ENCODE measurements around the gene BSN.
A peak's percentile ranks its signal among the peaks of the same experiment; 100 is the strongest.

The BSN gene

DNA sequence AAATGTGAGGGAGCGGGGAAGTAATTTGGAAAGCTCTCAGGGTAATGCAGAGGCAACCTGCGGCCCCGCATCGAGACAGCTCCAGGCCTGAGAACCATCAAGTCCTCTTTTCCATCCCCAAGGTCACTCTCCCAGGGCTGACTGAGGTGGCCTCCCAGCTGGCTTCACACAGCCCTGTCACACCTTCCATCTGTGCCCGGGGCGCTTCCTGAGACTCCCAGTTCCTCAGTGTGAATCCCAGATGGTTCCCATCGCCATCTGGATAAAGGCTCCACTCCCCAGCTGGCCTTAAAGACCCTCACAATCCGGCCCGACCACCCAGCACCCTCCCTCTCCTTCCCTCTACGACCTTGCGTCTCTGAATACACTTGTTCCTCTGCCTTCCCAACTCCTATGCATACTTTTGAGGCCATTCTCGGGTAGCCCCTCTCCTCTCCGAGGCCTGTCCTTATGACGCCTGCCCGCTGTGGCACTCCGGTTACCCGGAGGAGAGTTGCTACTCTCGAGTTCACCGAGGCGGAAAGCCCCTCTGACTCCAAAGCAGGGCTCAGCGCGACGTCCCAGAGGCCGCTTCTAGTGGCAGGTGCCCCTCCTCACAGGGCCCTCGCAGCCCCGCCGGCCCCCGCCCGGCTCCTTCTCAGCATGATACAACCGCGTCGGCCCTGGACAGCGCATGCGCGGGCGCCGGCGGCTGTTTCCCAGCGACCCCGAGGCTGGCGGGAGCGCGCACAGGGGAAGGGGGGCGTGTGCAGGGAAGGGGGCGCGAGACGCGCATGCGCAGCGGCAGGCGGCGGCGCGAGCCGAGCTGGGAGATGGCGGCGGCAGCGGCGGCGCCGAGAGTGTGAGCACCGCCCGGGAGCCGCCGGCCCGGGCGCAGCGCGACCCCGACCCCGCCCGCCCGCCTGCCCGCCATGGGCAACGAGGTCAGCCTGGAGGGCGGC is at the start of gene BSN:
BSN (plus strand) TSS at position 786 of the 941 bp plus-strand sequence; CDS start at position 912, 126 bp downstream.
- peak; percentile 85 for DNase-seq

- DNase-seq: no peak
These were observed 47.4 kb upstream of the BSN start for GRCh38 chr3:49506906-49507305.

GRCh38 chr3:49509028-49509561 is 45.2 kb upstream of the BSN start:
- DNase-seq: no peak

- no peak for DNase-seq
These were observed 42.6 kb upstream of the BSN start for GRCh38 chr3:49511639-49512038.

DNA sequence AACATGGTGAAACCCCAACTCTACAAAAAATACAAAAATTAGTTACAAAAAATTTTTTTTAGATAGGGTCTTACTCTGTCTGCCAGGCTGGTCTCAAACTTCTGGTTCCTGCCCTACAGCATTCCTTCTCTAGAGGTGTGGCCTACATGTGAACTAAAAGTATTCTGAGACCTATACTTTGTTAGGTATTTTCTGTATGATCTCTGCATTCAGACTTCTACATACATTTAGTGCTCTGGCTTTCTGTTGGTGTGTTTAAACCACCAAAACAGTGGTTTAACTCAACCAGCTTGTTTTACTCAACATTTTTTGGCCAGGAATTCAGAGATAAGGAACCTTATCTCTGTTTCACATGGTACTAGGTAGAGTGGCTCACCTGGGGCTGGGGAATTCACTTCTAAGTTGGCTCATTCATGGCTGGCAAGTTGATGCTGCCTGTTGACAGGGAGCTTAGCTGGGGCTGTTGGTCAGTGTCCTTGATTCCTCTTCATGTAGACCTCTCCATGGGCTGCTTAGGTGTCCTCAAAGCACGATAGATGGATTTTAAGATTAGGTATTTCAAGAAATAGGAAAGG is 41.4 kb upstream of the BSN start:
- DNase-seq: no peak

- no peak for DNase-seq
These were observed 40.7 kb upstream of the BSN start for GRCh38 chr3:49513494-49514124.

- DNase-seq: no peak
These were observed 36.3 kb upstream of the BSN start for GRCh38 chr3:49518016-49518415.

GRCh38 chr3:49518441-49518840 is 35.8 kb upstream of the BSN start:
- DNase-seq: no peak

- DNase-seq: no peak
These were observed 35.0 kb upstream of the BSN start for GRCh38 chr3:49519296-49519695.

- no peak for DNase-seq
These were observed 34.3 kb upstream of the BSN start for GRCh38 chr3:49519916-49520385.

DNA sequence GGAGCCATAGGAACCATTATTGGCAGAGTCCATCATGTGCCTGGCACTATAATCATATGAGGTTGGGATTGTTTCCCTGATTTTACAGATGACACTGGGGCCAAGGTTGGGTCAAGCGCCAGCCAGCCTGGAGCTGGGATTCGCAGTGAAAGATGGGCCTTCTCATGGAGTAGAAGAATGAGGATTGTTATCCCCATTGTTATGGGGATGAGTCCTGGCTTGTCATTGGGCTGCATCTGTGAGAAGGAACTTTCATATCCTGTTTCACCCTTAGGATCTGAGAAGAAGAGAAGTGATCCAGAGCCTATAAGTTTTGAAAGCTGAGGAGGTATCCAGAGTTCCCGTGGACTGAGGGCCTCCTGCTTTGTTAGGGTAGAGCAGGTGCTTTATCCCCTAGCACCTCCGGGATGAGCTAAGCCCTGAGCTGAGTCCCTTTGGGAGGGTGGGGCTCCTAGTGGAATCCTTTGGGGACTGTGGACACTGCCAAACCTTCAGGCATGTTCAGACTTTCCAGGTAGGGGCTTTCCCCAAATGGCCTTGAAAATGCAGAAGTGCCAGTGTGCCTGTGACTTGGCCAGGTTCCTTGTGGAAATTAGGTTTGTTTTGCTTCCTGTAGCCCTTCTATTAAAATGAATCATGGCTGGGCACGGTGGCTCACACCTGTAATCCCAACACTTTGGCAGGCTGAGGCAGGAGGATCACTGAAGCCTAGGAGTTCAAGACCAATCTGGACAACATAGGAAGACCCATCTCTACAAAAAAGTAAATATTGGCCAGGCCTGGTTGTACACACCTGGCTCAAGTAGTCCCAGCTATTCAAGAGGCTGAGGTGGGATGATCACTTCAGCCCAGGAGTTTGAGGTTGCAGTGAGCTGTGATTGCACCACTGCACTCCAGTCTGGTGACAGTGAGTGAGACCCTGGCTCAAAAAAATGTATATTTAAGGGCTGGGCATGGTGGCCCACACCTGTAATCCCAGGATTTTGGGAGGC is 30.2 kb upstream of the BSN start:
- no peak for DNase-seq

GRCh38 chr3:49529567-49529966 is 24.7 kb upstream of the BSN start:
- no peak for DNase-seq

GRCh38 chr3:49530231-49530630 is 24.0 kb upstream of the BSN start:
- DNase-seq: no peak

DNA sequence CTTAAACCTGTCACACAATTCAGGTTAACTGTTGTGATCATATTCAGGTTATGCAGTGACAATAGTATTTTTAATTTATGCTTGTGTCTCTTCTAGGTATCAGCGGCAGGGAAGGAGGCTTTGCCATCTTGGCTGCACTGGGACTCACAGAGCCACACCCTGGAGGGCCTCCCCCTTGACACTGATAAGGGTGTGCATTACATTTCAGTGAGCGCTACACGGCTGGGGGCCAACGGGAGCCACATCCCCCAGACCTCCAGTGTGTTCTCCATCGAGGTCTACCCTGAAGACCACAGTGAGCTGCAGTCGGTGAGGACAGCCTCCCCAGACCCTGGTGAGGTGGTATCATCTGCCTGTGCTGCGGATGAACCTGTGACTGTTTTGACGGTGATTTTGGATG is 23.6 kb upstream of the BSN start:
- no peak for DNase-seq

DNA sequence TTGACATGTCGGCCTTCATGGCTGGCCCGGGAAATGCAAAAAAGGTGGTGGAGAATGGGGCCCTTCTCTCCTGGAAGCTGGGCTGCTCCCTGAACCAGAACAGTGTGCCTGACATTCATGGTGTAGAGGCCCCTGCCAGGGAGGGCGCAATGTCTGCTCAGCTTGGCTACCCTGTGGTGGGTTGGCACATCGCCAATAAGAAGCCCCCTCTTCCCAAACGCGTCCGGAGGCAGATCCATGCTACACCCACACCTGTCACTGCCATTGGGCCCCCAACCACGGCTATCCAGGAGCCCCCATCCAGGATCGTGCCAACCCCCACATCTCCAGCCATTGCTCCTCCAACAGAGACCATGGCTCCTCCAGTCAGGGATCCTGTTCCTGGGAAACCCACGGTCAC is 23.1 kb upstream of the BSN start:
- no peak for DNase-seq

GRCh38 chr3:49531715-49532114 is 22.6 kb upstream of the BSN start:
- DNase-seq: no peak

- no peak for DNase-seq
These were observed 21.2 kb upstream of the BSN start for GRCh38 chr3:49533031-49533430.

- no peak for DNase-seq
These were observed 20.3 kb upstream of the BSN start for GRCh38 chr3:49533786-49534519.

DNA sequence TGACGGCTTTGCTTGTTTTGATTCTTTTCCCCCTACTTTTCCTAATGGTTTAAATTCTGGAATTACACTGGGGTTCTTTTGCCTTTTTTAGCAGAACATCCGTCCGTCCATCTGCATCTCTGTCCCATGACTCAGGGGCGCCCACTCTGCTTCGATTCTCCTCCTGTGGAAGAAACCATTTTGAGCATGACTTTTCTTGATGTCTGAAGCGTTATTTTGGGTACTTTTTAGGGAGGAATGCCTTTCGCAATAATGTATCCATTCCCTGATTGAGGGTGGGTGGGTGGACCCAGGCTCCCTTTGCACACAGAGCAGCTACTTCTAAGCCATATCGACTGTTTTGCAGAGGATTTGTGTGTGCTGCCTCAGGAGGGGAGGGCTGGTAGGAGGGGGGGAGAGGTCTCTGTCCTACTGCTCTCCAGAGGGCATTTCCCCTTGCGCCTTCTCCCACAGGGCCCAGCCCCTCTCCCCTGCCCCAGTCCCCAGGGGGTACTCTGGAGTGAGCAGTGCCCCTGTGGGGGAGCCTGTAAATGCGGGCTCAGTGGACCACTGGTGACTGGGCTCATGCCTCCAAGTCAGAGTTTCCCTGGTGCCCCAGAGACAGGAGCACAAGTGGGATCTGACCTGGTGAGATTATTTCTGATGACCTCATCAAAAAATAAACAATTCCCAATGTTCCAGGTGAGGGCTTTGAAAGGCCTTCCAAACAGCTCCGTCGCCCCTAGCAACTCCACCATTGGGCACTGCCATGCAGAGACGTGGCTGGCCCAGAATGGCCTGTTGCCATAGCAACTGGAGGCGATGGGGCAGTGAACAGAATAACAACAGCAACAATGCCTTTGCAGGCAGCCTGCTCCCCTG is 19.5 kb upstream of the BSN start:
- DNase-seq: peak; percentile 96

Data from NCI-H146 (cell line).